Stimulated activated CD8-positive, alpha-beta memory T cell treated with anti-CD3 and anti-CD28 coated beads, Interleukin-4, amount 100 ng/mL, for 48 hours (primary cell): ENCODE measurements around the gene DNAI4.
"Not testable (repeated sequence)": the region's sequence is repeated elsewhere in the genome, so short reads cannot be mapped to it uniquely, and the experiment has no call there.

Experiments
- DNase-seq: peaks from one replicate; pipeline ENCODE4 v3.0.0-alpha.2; 2020

Gene DNAI4

GRCh38 chr1:66809736-66810326 lies 114.8 kb downstream of the DNAI4 start:
- no peak for DNase-seq

- DNase-seq: no peak
These were observed 115.4 kb downstream of the DNAI4 start for GRCh38 chr1:66809245-66809644.

- DNase-seq: not testable (repeated sequence)
These were observed 128.8 kb downstream of the DNAI4 start for GRCh38 chr1:66795839-66796238.

GRCh38 chr1:66791621-66792610 lies 132.7 kb downstream of the DNAI4 start:
- DNase-seq: no peak

- DNase-seq: peak; percentile 57
These were observed 136.3 kb downstream of the DNAI4 start for GRCh38 chr1:66788231-66788939.

GRCh38 chr1:66787641-66788040 lies 137.0 kb downstream of the DNAI4 start:
- DNase-seq: no peak

- not testable (repeated sequence) for DNase-seq
These were observed 138.9 kb downstream of the DNAI4 start for GRCh38 chr1:66785800-66786199.

- DNase-seq: no peak
These were observed 145.1 kb downstream of the DNAI4 start for GRCh38 chr1:66779475-66780078.

- DNase-seq: no peak
These were observed 145.7 kb downstream of the DNAI4 start for GRCh38 chr1:66778969-66779368.

GRCh38 chr1:66778266-66778665 lies 146.4 kb downstream of the DNAI4 start:
- DNase-seq: no peak

- DNase-seq: no peak
These were observed 146.8 kb downstream of the DNAI4 start for GRCh38 chr1:66777831-66778230.

GRCh38 chr1:66775646-66776045 lies 149.0 kb downstream of the DNAI4 start:
- no peak for DNase-seq

- no peak for DNase-seq
These were observed 150.2 kb downstream of the DNAI4 start for GRCh38 chr1:66774438-66774837.

- no peak for DNase-seq
These were observed 151.4 kb downstream of the DNAI4 start for GRCh38 chr1:66773227-66773626.

GRCh38 chr1:66770694-66771093 lies 154.0 kb downstream of the DNAI4 start:
- no peak for DNase-seq

- no peak for DNase-seq
These were observed 154.4 kb downstream of the DNAI4 start for GRCh38 chr1:66770240-66770639.

GRCh38 chr1:66769512-66770229 lies 155.0 kb downstream of the DNAI4 start:
- DNase-seq: no peak

- DNase-seq: no peak
These were observed 155.7 kb downstream of the DNAI4 start for GRCh38 chr1:66768965-66769364.

- DNase-seq: no peak
These were observed 157.0 kb downstream of the DNAI4 start for GRCh38 chr1:66767626-66768025.

GRCh38 chr1:66764994-66765578 lies 159.6 kb downstream of the DNAI4 start:
- peak; percentile 68 for DNase-seq
